ENCODE measurements around the gene TEK. TPM values are rescaled to one million over a fixed set of nuclear protein-coding genes. Genes with fewer than 3 reads are reported as not detected.

Gene TEK
- total and polyA plus RNA-seq, 9 of the 15 experiments (the other 6 are each of a cell fraction or from before 2014, with no cell fraction given): 0.03 to 0.13 (median 0.06) TPM

DNA sequence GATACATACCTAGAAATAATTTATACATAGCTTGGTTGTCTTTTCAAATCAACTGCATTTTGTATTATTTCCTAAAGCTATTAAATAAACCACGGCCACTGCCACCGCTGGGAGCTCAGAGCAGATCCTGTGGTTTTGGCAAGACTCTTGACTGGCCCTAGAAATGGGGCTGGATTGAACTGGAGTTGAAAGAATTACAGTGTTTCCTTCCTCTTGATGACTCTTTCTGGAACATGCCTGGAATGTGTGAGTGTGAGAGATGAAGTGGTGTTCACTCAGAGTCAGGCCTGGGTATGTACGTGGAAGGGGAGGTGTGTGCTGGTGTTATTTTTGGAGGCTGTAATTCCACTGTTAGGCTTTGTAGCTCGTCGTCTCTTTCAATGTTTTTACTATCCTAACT is 45.9 kb downstream of the TEK start:
- no peak overlapping the region for H3K4me3 ChIP-seq
- H3K79me2 ChIP-seq (ENCODE audit: control insufficient read depth, insufficient read depth, low read length): no peaks in the 10 kb centered on the region
- ATAC-seq (no peak), FAIRE-seq (no peak), DNase-seq (ENCODE audit: extremely low read depth in 1 of 4, low spot score in 3 of 4) (no peak)
- ChIA-PET POLR2A (no interaction called here), CTCF (ENCODE audit: low intra/inter-chr PET ratio) (no interaction called here)
- no peaks in the 10 kb centered on the region for H3K9me3 ChIP-seq (replicated peaks; ENCODE audit: control insufficient read depth, insufficient read depth, low read depth, low read length)
- WGBS (ENCODE audit: insufficient coverage, low coverage, missing lambda C conversion rate): no CpG with 5 or more reads among the region's 5 CpGs
- H3K4me2 ChIP-seq (ENCODE audit: insufficient read depth, low read length): no peak overlapping the region
- no peaks in the 10 kb centered on the region for H3K27me3 ChIP-seq (ENCODE audit: control insufficient read depth in 2 of 2, insufficient read depth in 2 of 2, low read length in 2 of 2)
- in situ Hi-C loops (cut with MboI): no loop called here
- intact Hi-C loops (cut with micrococcal nuclease): no loop called here
- H3K9me1 ChIP-seq (ENCODE audit: control insufficient read depth, insufficient read depth, low read length): no peaks in the 10 kb centered on the region
- no peaks in the 10 kb centered on the region for H4K20me1 ChIP-seq (replicated peaks; ENCODE audit: control insufficient read depth, insufficient read depth, low read length)
- no peak overlapping the region for H3K9ac ChIP-seq (ENCODE audit: insufficient read depth in 1 of 2, low read depth in 2 of 2, low read length in 2 of 2)
- no peak overlapping the region for H3K27ac ChIP-seq (ENCODE audit: extremely low read depth, low read depth, low read length)
- no peaks in the 10 kb centered on the region for H3K36me3 ChIP-seq (ENCODE audit: control insufficient read depth, insufficient read depth, low read length)
- H2AFZ ChIP-seq (ENCODE audit: low read depth, low read length): no peak overlapping the region
- no peaks in the 10 kb centered on the region for H3K4me1 ChIP-seq (replicated peaks in 1 of 2; ENCODE audit: control insufficient read depth in 2 of 2, insufficient read depth in 2 of 2, low read length in 2 of 2)
- BruUV-seq (replicated peaks): no TSS peak
- no peak for TF ChIP-seq PRMT5 (CRISPR knock-in tag; IDR thresholded peaks at IDR 0.05)
- TF ChIP-seq TEAD2 (tag; IDR thresholded peaks at IDR 0.05): no peak
- TF ChIP-seq, protein P1, sequence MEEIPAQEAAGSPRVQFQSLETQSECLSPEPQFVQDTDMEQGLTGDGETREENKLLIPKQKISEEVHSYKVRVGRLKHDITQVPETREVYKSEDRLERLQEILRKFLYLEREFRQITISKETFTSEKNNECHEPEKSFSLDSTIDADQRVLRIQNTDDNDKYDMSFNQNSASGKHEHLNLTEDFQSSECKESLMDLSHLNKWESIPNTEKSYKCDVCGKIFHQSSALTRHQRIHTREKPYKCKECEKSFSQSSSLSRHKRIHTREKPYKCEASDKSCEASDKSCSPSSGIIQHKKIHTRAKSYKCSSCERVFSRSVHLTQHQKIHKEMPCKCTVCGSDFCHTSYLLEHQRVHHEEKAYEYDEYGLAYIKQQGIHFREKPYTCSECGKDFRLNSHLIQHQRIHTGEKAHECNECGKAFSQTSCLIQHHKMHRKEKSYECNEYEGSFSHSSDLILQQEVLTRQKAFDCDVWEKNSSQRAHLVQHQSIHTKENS (CRISPR knock-in tag; IDR thresholded peaks at IDR 0.05): no peak
- no peak for TF ChIP-seq NR2C1 (IDR thresholded peaks at IDR 0.05)
- TF ChIP-seq NR2C1 (tag; IDR thresholded peaks at IDR 0.05): no peak
- TF ChIP-seq ZNF174 (CRISPR knock-in tag; IDR thresholded peaks at IDR 0.05): no peak
- no peak for TF ChIP-seq SAFB2 (IDR thresholded peaks at IDR 0.05; ENCODE audit: borderline replicate concordance, low read depth, low read length, severe bottlenecking)
- no peak for TF ChIP-seq RBM17 (IDR thresholded peaks at IDR 0.05; ENCODE audit: borderline replicate concordance, low read depth, low read length)
- TF ChIP-seq HDAC3 (IDR thresholded peaks at IDR 0.05; ENCODE audit: borderline replicate concordance, partially characterized antibody): no peak
- TF ChIP-seq, protein P2, sequence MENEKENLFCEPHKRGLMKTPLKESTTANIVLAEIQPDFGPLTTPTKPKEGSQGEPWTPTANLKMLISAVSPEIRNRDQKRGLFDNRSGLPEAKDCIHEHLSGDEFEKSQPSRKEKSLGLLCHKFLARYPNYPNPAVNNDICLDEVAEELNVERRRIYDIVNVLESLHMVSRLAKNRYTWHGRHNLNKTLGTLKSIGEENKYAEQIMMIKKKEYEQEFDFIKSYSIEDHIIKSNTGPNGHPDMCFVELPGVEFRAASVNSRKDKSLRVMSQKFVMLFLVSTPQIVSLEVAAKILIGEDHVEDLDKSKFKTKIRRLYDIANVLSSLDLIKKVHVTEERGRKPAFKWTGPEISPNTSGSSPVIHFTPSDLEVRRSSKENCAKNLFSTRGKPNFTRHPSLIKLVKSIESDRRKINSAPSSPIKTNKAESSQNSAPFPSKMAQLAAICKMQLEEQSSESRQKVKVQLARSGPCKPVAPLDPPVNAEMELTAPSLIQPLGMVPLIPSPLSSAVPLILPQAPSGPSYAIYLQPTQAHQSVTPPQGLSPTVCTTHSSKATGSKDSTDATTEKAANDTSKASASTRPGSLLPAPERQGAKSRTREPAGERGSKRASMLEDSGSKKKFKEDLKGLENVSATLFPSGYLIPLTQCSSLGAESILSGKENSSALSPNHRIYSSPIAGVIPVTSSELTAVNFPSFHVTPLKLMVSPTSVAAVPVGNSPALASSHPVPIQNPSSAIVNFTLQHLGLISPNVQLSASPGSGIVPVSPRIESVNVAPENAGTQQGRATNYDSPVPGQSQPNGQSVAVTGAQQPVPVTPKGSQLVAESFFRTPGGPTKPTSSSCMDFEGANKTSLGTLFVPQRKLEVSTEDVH (IDR thresholded peaks at IDR 0.05; ENCODE audit: low read depth, partially characterized antibody): no peak
- TF ChIP-seq, protein P3, sequence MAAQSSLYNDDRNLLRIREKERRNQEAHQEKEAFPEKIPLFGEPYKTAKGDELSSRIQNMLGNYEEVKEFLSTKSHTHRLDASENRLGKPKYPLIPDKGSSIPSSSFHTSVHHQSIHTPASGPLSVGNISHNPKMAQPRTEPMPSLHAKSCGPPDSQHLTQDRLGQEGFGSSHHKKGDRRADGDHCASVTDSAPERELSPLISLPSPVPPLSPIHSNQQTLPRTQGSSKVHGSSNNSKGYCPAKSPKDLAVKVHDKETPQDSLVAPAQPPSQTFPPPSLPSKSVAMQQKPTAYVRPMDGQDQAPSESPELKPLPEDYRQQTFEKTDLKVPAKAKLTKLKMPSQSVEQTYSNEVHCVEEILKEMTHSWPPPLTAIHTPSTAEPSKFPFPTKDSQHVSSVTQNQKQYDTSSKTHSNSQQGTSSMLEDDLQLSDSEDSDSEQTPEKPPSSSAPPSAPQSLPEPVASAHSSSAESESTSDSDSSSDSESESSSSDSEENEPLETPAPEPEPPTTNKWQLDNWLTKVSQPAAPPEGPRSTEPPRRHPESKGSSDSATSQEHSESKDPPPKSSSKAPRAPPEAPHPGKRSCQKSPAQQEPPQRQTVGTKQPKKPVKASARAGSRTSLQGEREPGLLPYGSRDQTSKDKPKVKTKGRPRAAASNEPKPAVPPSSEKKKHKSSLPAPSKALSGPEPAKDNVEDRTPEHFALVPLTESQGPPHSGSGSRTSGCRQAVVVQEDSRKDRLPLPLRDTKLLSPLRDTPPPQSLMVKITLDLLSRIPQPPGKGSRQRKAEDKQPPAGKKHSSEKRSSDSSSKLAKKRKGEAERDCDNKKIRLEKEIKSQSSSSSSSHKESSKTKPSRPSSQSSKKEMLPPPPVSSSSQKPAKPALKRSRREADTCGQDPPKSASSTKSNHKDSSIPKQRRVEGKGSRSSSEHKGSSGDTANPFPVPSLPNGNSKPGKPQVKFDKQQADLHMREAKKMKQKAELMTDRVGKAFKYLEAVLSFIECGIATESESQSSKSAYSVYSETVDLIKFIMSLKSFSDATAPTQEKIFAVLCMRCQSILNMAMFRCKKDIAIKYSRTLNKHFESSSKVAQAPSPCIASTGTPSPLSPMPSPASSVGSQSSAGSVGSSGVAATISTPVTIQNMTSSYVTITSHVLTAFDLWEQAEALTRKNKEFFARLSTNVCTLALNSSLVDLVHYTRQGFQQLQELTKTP (IDR thresholded peaks at IDR 0.05; ENCODE audit: low read depth in 1 of 2, partially characterized antibody in 2 of 2): no peak
- TF ChIP-seq CBFA2T3 (IDR thresholded peaks at IDR 0.05): no peak
